GM19240 (cell line): ENCODE results near the gene IARS1.

Experiments
- DNase-seq: peaks from one replicate; pipeline ENCODE4 v3.0.0; 2011; ENCODE audit warnings: low spot score; ENCODE audit not compliant: insufficient read length

The IARS1 gene

DNA sequence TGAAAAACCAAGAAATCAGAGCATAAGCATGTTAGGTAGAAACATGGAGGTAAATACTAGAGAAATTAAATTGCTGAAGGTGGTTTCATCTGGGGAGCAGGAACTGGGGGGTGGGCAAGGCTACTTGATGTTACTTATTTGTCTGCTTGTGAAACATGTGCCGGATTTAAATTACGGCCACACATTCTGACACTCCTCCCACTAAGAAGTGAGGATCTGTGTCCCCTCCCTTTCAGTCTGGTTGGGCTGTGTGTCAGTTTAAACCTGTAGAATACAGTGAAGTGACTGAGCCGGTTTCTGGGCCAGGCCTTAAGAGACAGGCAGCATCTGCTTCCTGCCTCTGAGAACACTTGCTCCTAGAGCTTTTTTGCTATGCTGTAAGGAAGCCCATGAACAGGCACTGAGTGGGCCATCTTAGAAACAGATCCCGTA is 2.3 kb upstream of the IARS1 start:
- no peak for DNase-seq

DNA sequence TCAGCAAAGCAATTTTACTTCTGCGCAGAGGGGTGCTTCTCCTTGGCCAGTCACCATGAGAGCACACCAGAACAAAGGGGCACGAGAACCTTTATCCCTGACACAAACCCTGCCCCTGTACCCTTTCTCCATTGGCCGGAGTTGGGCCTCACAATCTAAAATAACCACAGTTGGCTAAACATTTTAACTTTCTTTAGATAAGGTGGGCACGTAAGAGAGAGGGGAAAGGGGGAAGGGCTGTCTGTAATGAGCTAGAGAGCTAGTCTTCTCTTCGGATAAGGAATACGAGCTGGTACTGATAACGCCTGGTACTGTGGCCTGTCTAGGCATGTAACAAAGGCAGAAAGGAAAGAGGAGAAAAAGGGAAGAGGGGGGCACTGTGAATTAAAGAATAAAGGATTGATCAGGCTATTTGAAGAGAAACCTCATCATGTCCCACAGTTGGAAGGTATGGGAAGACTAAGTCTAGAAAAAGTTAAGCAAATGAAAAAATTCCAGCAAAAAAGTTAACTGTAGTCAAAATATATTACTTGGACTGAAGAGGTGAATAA is 1.8 kb upstream of the IARS1 start:
- no peak for DNase-seq

DNA sequence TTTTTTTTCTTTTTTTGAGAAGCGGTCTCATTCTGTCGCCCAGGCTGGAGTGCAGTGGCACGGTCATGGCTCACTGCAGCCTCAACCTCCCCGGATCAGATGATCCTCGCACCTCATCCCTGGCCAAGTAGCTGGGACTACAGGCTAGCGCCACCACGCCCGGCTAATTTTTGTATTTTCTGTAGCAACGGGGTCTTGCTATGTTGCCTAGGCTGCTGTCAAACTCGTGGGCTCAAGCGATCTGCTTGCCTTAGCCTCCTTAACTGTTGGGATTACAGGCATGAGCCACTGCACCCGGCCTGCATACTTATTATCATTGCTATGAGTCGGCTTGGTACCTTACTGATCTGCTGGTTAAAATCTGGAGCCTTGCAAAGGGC is 790 bp upstream of the IARS1 start:
- DNase-seq, result no peak

DNA sequence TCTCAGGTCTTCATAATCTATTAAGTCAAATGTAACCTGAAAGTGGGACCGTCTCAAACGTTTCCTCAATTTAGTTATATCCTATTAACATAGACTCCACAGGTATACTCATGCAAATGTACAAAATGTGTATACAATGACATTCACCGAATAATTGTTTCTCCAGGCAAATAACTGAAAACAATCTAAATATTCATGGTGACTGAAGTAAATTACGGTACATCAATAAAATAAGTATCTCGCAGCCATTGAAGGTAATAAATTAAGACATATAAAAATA is 482 bp downstream of the IARS1 start:
- DNase-seq, result no peak

DNA sequence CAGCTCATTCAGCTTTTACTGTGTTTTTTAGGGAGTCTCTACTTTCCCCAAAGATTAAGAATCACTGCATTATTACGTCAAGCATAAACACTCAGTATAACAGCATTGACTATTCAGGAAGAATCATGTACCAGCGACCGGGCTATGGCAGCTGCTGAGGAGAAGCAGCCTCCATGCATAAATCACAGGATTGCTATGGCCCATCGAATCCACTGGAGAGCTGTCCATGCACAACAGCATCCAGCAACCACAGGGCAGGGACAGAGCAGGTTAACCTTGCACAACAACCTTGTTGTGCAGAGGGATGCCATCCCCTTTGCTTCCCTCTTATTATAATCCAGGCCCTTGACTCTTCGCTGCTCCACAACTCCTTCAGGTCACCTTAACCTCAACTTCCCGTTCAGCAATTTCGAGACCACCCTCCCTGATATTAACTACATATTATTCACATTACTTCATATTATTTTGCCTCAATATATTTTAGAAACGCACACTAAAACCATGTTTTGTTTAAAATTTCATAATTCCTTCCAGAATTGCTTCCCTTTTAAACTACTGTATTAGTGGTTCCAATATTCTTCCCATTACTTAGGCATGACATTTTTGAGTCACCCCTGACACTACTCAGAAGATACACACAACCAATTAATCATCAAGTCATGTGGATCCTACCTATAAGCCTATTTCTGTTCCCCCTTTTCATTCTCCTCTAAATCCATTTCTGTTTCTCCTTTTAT is 991 bp downstream of the IARS1 start:
- DNase-seq, result no peak

DNA sequence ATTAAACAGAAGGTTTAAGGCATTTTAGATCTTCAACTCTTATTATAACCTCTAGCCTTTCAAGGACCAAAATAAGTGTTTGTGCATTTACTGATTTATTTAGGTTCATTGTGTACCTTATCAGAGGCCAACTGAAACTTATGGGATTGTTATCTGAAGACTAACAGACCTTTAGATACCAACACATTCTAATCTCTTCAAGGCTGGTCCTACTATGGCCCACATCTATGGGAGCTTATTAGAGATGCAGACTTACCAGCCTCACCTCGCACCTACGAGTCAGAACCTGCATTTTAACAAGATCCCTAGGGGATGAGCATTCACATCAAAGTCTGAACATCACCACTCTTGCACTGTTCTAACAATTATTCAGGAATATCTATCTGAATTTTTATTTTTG is 1.9 kb downstream of the IARS1 start:
- DNase-seq, result no peak

DNA sequence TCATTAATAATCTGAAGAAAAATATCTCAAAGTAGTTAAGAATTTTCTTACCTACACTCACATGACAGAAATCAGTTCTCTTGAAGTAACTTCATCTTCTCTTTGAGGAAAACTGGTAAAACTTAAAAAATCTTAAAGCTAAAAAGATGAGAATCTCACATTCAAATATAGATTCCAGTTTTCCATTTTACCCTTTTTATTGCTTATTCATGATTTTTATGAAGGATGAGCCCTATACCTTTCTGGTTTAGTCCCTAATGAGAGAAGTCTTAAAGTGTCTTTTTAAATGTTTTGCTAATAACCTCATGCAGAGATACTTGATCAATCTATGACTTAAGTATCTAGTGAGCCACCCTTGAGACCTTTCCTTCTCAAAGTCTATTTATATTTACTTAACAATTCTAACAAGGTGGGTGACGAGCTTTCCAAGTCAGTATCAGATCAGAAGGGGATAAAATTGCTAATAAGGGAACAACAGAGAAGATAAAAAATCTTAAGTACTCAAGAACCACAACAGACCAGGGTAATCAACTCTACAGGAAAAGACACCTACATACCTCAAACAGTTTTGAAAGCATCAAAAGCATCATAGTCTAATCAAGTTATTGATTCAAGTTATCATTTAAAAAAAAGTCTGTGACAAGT is 2.6 kb downstream of the IARS1 start:
- no peak for DNase-seq

DNA sequence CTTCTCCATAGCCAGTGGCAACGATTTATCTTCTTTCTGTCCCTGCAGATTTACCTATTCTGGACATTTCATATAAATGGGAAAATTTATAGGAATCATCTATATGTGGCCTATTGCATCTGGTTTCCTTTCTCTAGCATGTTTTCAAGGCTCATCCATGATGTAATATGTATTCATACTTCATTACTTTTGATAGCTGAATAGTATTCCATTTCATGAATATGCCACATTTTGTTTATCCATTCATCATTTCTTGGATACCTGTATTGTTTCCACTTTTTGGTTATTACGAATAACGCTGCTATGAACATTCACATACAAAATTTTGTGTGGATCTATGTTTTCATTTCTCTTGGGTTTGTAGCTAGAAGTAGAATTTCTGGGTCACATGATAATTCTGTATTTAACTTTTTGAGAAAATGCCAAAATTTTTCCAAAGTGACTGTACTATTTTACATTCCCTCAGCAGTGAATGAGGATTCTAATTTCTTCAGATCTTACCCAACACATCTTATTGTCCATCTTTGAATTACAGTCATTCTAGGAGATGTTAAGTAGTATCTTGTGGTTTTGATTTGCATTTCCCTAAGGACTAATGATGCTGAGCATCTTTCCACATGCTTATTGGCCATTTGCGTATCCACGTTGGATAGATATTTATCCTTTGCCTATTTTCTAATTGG is 3.6 kb downstream of the IARS1 start:
- no peak for DNase-seq

DNA sequence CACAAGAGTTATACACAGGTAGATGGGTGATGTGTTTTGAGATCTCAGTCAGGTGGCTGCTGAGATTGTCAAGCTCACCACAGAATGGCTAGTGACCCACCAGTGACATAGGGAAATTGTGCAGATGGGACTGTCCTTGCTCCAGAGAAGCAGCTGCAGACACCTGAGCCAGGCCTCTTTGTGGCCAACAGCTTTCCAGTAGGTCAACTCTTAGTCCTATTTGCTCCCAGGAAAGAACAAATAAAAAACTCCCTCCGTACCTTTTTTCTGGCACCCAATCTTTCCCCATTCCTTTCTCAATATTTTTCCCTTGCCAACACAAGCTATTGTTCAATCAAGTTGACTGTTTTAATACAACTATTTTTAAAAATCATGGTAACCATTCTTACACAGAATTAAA is 14.2 kb downstream of the IARS1 start:
- no peak for DNase-seq

DNA sequence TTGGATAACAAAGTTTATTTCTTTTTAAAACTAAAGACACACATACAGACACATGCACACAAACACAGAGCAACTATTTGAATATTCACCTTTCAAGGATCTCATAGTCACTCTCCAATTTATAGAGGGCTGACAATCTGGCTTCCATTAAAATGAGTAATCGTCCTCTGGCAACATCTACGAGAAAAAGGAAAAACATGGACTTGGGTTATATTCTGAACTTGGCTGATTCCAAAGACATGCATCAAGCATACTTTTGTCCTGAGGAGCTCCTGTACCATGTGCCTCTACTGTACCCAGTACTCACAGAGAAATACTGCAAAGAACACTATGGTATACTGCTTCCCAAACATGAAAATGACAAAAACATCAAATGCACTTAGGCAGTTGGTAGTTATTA is 15.4 kb downstream of the IARS1 start:
- DNase-seq, result no peak

DNA sequence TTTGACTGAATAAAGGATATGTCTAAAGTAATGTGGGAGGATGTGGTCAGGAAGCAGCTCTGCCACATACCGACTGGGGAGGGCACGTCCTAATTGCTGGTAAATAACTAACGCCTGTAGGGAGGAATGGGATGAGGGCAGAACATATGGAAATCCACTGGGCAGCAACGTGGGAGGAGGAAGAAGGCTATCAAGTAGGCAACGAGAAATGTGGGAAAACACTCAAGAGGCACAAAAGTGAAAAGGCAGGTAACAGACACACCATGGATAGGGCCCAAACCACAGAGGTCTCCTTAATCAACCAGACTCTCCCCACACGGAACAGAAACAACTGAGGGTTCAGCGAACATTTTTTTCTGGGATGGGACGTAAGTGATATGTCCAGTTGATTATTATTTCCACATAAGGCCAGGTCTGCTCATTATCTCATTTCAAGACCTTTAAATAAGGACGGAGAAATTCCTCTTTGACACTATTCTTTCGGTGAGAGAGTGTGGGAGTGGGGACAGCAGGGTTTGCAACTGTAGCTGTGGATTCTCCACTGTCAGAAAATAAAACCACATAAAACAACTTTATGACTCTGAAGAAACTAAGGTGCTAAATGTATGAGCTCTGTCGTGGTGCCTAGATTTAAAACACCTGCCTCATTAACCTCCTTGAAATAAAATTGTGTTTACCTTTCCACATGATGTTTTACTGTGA is 17.0 kb downstream of the IARS1 start:
- DNase-seq, result no peak

DNA sequence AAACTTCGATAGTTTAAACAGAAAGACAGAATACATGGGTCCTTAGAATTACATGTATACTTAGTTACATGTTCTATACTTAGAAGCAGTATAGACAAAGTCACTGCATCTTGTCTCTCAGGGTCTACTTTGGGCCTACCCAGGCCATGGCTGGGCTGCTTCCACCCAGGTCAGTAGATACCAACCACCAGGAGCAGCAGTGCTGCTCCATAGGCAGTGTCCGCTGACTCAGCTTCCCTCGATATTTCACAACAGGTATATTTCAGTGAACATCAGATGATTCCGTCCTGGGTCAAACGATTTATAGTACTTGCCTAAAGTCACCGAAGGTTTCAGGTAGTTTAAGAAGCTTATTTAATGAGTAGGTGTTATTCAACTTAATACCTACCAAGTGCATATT is 18.0 kb downstream of the IARS1 start:
- DNase-seq, result no peak

DNA sequence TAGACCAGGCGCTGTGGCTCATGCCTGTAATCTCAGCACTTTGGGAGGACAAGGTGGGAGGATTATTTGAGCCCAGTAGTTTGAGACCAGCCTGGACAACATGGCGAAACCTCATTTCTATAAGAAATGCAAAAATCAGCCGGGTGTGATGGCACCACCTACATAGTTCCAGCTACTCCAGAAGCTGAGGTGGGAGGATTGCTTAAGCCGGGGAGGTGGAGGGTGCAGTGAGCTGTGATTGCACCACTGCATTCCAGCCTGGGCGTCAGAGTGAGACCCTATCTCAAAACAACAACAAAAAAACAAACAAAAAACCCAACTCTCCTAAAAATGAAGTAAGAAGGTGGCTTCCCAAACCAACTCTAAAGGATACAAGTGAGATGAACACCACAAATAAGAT is 23.0 kb downstream of the IARS1 start:
- DNase-seq, result no peak

DNA sequence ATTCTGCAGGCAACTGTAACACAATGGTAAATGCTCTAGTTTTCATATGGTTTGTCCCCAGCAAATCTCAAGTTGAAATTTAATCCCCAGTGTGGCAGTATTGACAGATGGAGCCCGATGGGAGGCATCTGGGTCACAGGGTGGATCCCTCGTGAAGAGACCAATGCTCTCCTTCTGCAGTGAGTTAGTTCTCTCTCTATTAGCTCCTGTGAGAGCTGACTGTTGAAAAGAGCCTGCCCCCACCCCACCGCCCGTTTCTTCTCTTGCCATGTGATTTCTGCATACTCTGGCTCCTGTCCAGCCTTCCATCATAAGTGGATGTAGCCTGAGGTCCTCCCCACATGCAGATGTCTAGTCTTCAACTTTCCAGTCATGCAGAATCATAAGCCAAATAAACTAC is 27.0 kb downstream of the IARS1 start:
- DNase-seq, result no peak

DNA sequence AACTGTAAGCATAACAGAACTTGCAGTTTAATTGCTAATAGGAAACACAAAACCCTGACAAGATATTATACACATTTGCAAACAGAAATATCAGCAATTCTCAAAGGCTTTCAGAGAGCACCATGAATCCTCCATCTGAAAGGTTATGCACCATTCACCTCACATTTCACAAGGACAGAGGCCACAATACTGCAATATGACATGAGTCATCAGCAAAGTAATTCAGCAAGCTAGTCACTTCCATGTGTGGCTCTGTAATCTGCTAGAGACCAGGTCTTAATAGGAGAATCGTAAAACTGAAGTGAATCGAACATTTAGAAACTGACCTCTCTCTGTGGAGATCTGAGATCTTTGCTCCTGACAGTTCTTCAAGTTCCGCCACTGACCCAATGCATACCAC is 28.3 kb downstream of the IARS1 start:
- no peak for DNase-seq

DNA sequence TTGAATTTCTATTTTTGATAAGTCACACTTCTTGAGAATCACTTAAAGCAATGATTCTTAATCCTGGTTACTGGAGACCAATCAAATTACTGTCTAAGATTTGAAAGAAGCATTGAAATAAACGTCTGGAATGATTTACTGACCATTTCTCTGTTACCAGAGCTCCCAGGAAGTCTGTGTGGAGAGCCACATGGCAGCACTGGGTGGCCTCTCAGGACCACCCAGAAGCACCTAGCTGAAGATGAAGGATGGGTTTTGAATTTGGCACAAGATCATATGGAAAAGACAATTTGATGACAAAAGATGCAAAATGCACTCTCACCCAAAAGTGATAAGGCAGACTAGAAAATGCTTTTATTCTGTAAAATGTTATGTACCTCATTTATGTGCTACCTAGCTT is 30.4 kb downstream of the IARS1 start:
- DNase-seq, result no peak

DNA sequence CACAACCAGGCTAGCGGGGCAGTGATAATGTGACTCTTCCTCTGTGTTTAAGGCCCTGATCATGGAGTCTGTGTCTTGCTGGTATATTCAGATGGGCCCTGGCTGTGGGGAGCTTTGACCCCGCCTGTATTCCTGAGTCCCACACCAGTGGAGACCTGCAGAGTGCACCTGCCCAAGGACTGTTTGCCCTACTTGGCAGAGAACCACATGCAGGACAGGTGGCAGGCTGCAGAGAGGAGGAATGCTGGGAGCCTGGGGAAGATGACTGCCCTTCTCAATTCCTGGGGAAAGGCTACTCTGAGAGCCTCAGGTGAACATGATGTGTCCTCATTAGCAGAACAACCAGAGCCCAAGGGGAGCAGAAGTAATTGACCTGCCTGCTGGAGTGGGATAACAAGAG is 36.2 kb downstream of the IARS1 start:
- no peak for DNase-seq

DNA sequence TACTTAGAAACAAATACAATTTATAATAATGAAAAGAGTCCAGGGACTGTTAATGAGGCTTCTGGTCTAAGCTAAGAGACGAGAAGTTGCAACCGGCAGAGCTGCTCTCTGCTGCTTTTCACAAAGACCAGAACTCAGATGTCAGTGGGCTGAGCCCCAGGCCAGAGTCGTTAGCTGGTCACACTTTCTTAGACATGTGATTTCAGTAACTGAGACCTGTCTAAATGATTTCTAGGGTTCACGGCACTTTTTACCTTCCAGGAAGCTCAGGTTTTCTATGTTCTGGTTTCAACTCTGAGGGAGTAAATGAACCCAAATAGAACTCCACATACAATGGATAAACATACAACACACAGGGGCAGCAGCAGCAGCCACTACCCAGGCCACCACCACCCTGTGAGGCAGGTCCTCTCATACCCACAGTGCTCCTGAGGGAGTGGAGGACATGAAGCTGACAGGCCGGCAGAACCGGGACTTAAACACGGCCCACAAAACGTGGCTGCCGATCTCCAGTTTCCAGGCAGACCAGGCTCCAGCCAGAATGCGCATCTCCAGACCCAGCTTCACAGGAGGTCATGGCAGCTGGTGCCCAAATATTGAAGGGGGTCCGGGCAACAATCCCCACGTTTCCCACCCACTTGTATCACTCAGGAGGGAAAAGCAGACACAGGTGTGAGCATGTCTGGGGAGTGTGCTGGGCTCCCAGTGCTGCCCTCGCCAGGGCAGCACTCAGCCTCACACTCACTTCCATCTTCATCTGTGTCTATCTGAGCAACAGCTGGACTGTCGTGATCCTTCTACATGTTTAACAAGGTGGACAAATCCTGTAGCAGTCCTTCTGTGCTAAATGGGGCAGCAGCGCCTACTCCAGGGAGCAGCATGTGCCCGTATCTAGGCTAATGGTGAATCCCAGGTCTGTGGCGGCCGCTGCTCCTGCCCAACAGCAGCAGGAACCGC is 38.8 kb downstream of the IARS1 start:
- DNase-seq, result no peak

DNA sequence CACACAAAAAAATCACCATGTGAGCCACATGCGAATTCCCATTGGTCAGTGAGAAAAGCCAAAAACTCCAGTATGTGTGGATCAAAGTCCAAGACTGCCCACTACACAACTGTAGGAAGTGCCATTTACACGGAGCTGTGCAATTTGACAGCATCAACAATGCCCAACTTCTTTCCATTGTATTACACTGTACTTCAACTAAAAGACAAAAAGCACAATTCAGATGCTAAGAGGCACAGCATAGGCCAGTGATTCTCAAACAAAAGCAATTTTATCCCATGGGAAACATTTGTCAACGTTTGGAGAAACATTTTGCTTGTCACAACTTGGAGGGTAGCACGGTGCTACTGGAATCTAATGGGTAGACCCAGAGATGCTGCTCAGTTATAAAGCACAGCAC is 39.8 kb downstream of the IARS1 start:
- DNase-seq, result no peak

DNA sequence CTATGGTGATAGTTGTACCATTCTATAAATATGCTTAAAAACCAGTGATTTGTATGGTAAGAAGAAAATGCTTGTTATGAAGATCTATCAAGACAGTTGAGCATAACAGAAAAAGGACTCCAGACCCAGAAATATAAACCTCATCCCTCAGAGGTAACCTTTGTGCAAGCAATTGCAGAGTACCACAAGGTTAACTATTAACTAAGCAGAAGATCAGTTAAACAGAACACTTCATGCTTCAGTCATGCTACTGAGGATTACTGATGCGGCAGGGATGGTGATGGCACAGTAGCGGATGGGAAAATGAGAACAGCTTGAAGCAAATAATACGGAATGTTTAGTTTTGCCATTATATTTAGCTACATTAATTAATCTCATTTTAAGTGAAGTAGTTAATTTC is 45.5 kb downstream of the IARS1 start:
- no peak for DNase-seq

DNA sequence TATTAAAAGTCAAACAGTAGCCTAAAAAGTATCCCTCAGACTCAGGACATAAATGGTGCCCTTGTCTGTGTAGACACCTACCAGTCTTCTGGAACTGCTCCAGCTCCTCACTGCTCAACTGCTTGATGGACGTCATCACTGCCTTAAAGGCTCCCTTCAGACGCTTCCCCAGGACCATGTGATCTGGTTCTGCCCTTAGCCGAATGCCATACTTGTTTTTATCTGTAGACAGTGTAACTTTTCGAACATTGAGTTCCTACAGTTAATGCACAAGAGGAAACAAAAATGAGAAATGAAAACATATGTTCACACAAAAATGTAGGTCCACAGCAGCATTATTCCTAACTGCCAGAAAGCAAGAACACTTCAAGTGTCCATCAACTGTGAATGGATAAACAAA is 46.2 kb downstream of the IARS1 start:
- DNase-seq, result no peak
